Measurements from ENCODE around the gene ASL. TPM values are rescaled to one million over a fixed set of nuclear protein-coding genes. Genes with fewer than 3 reads are reported as not detected.
"Not testable (repeated sequence)": the region's sequence is repeated elsewhere in the genome, so short reads cannot be mapped to it uniquely, and the experiment has no call there.

ASL gene
- polyA plus RNA-seq, 3 donors: 30.7 to 38.1 (median 36.1) TPM

DNA sequence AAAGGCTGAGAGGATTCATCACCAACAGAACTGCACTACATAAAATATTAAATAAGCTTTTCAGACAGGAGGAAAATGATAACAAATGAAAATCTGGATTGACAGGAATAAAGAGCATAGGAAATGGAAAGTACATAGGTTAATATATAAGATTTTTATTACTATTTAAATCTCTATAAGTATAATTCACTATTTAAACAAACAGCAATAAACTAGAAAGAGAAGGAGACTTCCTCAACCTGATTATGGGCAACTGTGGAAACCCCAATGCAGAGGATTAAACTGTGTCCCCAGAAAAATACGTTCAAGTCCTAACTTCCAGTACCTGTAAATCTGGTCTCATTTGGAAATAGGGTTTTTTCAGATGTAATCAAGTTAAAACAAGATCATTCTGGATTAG, 14.8 kb upstream of the ASL start:
- no peak for DNase-seq

DNA sequence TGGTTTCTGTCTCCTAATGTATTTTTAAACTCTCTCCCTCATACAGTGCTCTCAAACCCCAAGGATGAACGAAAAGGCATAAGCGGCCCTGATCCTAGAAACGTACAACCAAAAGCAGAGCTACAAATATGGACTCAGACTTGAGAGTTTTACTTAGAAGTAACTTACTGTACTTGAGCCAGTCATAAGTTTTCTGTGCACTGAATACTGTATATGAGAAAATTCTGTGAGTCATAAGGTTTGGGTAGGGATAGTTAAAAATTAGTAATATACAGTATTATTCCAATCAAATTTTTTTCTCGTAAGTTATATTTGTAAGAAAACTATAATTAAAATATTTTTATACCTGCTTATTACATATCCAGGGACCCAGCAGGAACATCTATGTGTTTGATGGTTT, 5.9 kb upstream of the ASL start:
- DNase-seq: no peak

DNA sequence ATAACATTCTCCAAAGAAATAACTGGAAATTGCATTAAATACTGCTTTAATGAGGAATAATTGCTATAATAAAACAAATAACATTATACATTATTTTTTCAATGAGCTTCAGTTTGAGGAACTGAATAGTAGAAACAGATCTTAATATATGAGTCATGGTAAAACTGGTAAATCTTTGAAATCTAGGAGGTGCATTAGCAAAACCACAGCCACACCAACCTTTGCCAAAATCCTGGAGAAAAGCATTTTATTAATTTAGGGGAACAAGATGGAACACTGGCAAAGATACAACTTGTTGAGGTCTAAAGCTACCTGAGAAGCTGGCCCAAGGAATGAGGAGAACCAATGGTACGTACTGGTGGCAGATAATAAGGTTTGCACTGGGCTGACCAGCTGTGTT, 5.4 kb upstream of the ASL start:
- no peak for DNase-seq

DNA sequence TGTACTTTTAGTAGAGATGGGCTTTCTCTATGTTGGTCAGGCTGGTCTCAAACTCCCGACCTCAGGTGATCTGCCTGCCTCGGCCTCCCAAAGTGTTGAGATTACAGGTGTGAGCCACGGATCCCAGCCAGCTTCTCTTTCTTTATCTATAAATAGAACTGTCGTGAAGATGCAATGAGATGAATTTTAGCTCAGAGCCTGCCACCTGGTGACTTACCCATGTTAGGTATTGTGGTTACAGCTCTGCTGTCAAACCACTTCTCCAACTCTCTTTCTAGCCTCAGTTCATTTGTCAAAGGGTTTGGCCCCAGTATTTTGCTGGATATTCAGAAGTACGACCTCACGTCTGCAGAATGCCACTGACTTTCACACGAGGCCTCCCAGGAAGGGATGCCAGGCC, 3.4 kb upstream of the ASL start:
- not testable (repeated sequence) for DNase-seq

DNA sequence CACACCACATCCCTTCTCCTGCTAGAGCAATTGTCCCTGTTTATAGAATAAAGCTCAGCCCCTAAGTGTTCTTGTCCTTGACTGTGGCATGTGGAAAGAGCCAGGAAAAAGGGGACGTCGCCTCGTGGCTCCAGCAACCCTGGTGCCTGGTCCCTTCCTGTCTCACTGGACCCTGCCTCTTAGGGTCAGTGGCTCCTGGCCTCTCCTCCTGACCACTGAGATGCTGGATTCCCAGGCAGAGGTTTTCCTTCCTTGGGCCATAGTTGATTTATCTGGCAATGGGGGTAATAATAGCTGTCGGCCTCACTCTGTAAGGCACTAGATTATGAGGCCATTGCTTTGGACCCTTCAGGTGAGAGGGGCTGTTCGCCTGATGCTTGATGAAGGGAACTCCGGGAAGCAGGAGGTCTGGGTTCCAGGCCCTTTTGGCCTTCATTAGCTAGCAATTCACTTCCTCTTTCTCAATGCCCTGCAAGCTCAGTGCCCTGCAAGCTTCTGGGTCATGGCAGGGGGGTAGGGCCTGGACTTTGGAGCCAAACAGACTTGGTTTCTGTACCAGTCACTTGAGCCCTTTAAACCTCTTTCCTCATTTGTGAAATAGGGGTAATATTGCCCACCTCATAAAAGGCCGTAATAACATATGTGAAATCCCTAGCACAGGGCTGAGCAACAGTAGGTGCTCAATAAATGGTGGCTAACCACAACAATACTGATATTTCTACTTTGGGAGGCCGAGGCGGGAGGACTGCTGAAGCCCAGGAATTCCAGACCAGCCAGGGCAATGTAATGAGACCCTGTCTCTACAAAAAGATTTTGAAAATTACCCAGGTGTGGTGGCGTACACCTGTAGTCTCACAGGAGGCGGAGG, 1.1 kb downstream of the ASL start:
- DNase-seq: no peak

DNA sequence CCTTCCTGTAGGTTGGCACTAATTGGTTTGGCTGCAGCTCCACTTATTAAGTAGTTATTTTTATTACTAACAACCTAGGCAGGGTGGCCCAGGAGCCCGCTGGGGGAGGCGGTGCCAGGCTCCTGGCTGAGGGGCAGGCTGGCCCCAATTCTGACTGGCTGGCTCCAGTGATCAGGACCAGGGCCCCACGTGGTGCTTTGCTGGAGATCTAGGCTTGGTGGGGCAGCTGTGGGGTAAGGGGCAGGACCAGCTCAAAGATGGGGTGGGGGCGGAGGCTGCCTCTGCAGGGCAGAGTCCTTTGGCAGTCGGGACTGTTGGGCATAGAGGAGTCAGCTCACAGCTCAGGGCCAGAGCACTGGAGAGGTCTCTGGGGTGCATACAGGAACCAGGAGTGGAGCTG, 2.4 kb downstream of the ASL start:
- DNase-seq: no peak

DNA sequence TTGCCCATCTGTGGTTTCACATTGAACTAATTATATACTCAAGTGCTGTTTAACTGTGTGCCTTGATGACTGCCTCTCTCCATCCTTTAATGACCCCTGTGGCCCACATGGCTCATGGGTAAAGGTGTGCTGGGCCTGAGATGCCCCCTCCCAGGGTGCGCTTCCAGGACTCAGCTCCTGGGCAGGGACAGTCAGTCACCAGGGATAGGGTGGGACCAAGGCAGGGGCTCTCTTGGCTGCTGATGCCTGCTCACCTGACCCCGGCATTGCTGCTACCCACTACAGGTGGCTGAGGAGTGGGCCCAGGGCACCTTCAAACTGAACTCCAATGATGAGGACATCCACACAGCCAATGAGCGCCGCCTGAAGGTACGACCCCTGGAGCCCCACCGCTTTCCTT, 6.5 kb downstream of the ASL start:
- no peak for DNase-seq

DNA sequence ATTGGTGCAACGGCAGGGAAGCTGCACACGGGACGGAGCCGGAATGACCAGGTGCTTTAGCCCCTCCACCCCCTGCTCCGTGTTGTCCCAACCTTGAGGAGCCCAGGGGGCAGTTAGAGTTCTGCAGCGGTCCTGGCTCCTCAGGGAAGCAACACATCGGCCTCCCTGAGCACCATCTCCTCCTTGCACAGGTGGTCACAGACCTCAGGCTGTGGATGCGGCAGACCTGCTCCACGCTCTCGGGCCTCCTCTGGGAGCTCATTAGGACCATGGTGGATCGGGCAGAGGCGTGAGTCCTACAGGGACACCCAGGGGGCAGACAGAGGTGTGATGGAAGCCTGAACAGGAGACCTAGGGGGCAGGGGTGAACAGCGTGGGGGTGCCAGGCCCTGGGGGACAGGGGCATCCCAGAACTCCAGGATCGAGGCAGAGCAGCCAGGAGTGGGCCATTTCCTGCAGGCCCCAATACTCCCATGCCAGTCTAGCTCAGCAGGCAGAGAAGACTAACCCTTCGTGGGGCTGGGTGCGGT, 7.3 kb downstream of the ASL start:
- no peak for DNase-seq

DNA sequence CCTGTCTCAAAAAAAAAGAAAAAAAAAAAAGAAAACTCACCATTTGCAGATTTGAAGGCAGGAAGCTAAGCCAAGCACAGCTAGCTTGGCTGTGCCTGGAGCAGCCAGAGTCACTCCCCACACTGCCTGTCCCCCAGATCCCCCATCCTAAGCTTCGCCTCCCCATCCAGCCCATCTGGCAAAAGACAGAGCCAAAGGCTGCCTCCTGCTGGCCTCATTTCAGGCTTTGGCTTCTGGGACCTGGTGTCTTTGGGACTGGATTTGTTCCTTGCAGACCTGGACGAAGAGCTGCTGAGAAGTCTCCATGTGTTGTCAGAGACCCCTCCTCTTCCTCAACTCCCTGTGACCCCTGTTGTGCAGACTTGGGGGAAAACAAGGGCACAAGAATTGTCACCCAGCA, 8.1 kb downstream of the ASL start:
- no peak for DNase-seq

DNA sequence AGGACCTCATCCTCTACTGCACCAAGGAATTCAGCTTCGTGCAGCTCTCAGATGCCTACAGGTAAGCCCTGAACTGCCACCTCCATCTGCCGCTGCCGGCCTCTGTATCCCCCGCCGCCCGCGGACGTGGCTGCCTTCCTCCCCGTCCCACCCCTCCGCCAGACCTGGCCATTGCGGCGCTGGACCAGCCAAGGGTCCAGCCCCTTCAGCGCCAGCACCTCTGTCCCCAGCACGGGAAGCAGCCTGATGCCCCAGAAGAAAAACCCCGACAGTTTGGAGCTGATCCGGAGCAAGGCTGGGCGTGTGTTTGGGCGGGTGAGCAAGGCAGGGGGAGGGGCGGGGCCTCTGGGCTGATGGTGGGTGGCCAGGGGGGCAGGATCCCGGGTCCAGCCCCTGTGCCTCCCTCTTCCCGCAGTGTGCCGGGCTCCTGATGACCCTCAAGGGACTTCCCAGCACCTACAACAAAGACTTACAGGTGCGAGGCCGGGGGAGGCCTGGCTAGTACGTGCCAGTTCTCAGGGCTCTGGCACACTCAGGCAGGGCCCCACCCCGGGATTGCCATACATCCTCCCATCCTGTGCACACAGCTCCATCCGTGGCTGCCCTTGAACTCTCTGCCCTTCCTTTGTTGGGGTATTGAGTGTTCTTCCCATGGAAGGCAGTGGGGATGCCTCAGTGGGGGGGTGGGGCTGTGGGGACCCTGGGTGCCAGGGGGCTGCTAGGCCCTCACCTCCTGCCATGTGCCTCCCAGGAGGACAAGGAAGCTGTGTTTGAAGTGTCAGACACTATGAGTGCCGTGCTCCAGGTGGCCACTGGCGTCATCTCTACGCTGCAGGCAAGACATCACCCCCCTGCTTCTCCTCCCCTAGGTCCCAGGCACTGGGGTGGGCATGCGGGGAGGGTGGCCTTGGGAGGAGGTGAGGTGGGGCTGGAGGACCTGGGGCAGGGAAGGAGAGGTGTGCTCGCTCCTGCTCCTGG, 13.5 kb downstream of the ASL start:
- no peak for DNase-seq

DNA sequence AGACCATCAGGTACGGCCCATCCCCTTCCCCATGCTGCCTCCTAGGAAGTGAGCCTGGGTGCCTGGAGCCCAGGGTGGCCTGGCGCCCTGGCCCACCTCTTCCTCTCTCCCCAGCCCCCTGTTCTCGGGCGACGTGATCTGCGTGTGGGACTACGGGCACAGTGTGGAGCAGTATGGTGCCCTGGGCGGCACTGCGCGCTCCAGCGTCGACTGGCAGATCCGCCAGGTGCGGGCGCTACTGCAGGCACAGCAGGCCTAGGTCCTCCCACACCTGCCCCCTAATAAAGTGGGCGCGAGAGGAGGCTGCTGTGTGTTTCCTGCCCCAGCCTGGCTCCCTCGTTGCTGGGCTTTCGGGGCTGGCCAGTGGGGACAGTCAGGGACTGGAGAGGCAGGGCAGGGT, 17.0 kb downstream of the ASL start:
- no peak for DNase-seq

DNA sequence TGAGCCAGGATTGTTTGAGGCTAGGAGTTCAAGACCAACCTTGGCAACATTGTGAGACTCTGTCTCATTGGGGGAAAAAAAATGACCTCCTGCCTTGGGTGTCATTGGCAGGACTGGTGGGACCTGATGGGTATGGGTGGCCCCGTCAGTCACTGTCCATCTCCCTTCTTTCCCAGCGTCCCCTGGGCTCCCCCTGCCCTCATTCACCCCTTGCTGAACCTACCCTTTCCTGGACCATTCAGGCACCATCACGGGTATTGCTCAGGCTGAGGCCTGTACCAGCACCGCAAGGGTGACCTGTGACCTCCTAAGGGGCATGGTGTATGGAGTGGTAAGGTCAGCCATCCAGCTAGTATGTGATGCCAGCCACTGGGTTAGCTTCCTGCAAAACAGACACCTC, 19.4 kb downstream of the ASL start:
- DNase-seq: no peak

DNA sequence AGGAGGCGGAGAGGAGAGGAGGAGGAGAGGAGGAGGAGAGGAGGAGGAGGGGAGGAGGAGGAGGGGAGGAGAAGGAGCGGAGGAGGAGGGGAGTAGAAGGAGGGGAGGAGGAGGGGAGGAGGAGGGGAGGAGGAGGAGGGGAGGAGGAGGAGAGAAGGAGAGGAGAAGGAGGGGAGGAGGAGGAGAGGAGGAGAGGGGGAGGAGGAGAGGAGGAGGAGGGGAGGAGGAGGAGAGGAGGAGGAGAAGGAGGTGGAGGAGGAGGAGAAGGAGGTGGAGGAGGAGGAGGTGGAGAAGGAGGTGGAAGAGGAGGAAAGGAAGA, 23.6 kb downstream of the ASL start:
- no peak for DNase-seq

DNA sequence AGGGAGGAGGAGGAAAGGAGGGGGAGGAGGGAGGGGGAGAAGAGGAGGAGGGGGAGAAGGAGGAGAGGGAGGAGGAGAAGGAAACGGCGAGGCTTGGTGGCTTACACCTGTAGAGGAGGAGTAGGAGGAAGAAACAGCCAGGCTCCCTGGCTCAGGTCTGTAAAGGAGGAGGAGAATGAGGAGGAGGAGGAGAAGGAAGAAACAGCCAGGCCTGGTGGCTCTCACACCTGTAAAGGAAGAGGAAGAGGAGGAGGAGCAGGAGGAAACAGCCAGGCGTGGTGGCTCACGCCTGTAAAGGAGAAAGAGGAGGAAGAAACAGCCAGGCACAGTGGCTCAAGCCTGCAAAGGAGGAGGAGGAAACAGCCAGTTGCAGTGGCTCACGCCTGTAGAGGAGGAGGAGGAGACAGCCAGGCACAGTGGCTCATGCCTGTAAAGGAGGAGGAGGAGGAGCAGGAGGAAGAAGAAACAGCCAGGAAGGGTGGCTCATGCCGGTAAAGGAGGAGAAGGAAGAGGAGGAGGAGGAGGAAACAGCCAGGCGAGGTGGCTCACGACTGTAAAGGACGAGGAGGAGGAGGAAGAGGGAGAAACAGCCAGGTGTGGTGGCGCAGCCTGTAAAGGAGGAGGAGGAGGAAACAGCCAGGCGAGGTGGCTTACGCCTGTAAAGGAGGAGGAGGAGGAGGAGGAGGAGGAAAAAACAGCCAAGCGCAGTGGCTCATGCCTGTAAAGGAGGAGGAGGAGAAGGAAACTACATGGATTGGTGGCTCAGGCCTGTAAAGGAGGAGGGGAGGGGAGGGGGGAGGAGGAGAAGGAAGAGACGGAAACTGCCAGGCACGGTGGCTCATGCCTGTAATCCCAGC, 24.2 kb downstream of the ASL start:
- peak; percentile 85 for DNase-seq

DNA sequence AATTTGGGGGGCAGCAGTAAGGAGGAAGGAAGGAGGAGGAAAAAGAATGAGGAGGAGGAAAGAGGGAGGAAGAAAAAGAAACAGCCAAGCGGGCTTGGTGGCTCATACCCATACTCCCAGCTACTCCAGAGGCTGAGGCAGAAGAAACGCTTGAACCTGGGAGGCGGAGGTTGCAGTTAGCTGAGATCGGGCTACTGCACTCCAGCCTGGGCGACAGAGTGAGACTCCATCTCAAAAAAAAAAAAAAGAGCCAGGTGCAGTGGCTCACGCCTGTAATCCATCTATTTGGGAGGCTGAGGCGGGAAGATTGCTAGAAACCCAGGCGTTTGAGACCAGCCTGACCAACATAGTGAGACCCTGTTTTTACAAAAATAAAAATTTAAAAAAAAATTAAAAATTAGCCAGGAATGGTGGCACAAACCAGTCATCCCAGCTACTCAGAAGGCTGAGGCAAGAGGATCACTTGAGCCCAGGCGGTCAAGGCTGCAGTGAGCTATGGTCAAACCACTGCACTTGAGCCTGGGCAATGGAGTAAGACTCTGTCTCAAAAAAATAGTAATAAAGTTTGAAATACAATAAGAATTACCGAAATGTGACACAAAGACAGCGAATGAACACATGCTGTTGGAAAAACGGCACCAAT, 24.9 kb downstream of the ASL start:
- DNase-seq: no peak

DNA sequence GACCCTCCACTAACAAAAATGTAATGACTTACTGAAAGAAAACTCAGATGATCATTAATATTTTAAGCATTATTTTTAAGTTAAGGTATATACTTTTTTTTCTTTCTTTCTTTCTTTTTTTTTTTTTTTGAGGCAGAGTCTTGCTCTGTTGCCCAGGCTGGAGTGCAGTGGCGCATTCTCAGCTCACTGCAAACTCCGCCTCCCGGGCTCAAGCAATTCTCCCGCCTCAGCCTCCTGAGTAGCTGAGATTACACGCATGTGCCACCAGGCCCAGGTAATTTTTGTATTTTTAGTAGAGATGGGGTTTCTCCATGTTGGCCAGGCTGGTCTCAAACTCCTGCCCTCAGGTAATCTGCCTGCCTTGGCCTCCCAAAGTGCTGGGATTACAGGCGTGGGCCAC, 26.5 kb downstream of the ASL start:
- DNase-seq: not testable (repeated sequence)

DNA sequence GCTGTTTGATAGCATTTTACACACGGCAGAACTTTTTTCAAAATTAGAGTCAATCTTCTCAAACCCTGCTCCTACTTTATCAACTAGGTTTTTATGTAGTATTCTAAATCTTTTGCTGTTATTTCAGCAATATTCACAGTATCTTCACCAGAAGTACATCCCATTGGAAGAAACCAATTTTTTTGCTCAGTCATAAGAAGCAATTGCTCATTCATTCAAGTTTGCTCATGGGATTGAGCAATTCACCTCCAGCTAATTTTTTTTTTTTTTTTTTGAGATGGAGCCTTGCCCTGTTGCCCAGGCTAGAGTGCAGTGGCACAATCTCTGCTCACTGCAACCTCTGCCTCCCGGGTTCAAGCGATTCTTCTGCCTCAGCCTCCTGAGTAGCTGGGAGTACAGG, 28.4 kb downstream of the ASL start:
- DNase-seq: not testable (repeated sequence)

DNA sequence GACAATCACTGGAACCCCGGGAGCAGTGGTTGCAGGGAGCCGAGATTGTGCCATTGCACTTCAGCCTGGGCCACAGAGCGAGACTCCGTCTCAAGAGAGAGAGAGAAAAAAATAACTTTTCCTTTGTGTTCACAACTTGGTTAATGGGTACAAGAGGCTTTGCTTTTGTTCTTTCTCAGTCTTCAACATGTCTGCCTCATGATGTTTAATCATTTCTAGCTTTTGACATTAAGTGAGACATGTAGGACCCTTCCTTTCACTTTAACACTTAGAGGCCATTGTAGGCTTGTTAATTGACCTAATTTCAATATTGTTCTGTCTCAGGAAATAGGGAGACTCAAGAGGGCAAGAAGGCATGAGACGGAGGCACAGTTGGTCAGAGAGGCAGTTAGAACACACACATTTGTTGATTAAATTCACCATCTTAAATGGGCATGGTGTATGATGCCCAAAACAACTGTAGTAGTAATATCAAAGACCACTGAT, 29.7 kb downstream of the ASL start:
- no peak for DNase-seq

DNA sequence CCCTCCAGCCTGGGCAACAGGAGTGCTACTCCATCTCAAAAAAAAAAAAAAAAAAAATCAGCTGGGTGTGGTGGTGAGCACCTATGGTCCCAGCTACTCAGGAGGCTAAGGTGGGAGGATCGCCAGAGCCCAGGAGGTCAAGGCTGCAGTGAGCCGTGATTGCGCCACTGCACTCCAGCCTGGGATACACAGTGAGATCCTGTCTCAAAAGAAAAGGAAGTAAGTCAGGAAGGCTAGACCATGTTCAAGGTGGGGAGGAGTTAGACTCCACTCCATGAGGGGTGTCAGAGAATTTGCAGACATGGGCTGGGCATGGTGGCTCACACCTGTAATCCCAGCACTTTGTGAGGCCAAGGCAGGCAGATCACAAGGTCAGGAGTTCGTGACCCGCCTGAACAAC, 32.8 kb downstream of the ASL start:
- not testable (repeated sequence) for DNase-seq

DNA sequence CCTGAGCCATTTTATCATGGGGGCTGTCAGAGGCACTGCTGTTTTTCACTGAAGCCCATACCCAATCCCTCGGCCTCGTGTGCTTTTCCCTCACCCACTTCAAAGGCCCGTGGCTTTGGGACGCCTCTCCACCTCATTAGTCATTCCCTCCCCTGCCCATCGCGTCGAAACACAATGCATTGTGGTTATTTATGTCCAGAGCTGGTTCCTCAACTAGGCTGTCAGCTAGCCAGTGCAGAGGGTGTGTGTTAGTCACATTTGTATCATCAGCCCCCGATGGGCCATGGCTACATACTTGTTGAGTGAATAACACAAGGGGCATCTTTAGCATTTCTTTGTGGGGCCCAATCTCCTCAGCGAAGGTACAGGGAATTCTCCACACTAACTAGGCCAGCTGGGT, 35.2 kb downstream of the ASL start:
- no peak for DNase-seq

Data from renal pelvis (tissue), 4 donors.